Measurements from ENCODE around the gene GATC. TPM values are rescaled to one million over a fixed set of nuclear protein-coding genes. Genes with fewer than 3 reads are reported as not detected.

The GATC gene
- polyA plus RNA-seq, 1 experiment, result 14.8 TPM

GRCh38 chr12:120422892-120423456, 23.3 kb upstream of the GATC start:
- POLR2A ChIA-PET, result interaction anchor here (0.7 kb wide), 1 partner anchor 110 kb away, joined by 9 read pairs; no protein-coding TSS in a partner anchor

DNA sequence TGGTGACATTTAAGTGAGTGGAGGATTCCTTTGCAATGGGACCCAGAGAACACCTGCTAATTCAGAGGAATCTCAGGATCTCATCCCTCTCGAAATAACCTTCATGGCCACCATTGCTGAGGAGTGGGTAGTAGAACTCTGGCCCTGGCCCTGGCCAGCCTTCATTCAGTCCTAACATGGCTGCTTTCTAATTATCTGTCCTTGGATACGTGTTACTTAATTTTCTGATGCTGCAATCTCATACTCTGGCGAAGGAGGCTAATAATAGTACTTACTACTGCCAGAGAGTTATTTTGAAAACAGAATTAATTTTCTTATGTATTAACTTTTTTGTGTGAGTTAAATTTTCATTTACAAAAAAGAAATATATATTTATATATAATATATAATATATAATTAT, 20.4 kb upstream of the GATC start:
- Histone ChIP-seq H3K4me3 (ENCODE audit: low read depth, low read length) (no peak overlapping the region), H3K36me3 (ENCODE audit: control insufficient read depth, insufficient read depth, low read length) (no peaks in the 10 kb centered on the region), H3K27me3 (ENCODE audit: control insufficient read depth, insufficient read depth, low read length) (no peaks in the 10 kb centered on the region; the same call in 1 of the 2 replicates)
- no peak for DNase-seq (ENCODE audit: low read depth)
- no peak for TF ChIP-seq CTCF (IDR thresholded peaks at IDR 0.05; ENCODE audit: insufficient read depth, low read depth, low read length)
- ChIA-PET POLR2A (no interaction called here), CTCF (no interaction called here)

More at GRCh38 chr12:120422892-120423456, 23.3 kb upstream of the GATC start:
- Histone ChIP-seq H3K36me3 (ENCODE audit: control insufficient read depth, insufficient read depth, low read length) (no peaks in the 10 kb centered on the region), H3K4me3 (ENCODE audit: low read depth, low read length) (no peak overlapping the region), H3K27me3 (ENCODE audit: control insufficient read depth, insufficient read depth, low read length) (no peaks in the 10 kb centered on the region; the same call in 1 of the 2 replicates)
- DNase-seq (ENCODE audit: low read depth), result no peak
- TF ChIP-seq CTCF (IDR thresholded peaks at IDR 0.05; ENCODE audit: insufficient read depth, low read depth, low read length), result no peak
- CTCF ChIA-PET, result interaction anchor here (0.6 to 0.7 kb wide), 2 partner anchors 52 to 96 kb away, joined by 3 read pairs; no protein-coding TSS in a partner anchor

- no peak for TF ChIP-seq CTCF (IDR thresholded peaks at IDR 0.05; ENCODE audit: insufficient read depth, low read depth, low read length)
- no peak overlapping the region for H3K4me3 ChIP-seq (ENCODE audit: low read depth, low read length)
- ChIA-PET CTCF (interaction anchor here (0.9 to 3.6 kb wide), 11 partner anchors 9 to 102 kb away, joined by 3 to 27 read pairs (median 5); partner anchors contain the start of genes COX6A1 and PLA2G1B), POLR2A (no interaction called here)
- no peaks in the 10 kb centered on the region for H3K36me3 ChIP-seq (ENCODE audit: control insufficient read depth, insufficient read depth, low read length)
- no peaks in the 10 kb centered on the region; the same call in 1 of the 2 replicates for H3K27me3 ChIP-seq (ENCODE audit: control insufficient read depth, insufficient read depth, low read length)
- DNase-seq (ENCODE audit: low read depth), result no peak
Observed at GRCh38 chr12:120428597-120429229, 17.5 kb upstream of the GATC start.

DNA sequence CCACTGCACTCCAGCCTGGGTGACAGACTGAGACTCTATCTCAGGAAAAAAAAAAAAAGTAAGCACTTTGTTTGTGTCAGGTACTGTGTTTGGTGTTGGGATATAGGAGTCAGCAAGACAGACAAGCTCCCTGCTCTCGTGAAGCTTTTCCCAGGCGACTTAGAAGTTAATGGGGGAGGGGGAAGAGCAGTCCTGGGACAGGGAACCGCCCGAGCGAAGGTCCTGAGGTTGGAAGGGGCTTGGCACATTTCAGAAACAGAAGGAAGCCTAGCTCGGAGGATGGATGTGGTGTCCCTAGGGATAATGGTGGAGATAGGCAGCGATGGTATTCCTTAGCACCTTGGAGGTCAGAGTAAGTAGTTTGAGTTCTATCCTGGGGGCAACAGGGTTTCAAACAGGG, 16.9 kb upstream of the GATC start:
- no peak for TF ChIP-seq CTCF (IDR thresholded peaks at IDR 0.05; ENCODE audit: insufficient read depth, low read depth, low read length)
- ChIA-PET CTCF (interaction anchor here (0.6 to 3.6 kb wide), 17 partner anchors 8 to 131 kb away, joined by 3 to 29 read pairs (median 5); partner anchors contain the start of genes COX6A1 and PLA2G1B), POLR2A (no interaction called here)

DNA sequence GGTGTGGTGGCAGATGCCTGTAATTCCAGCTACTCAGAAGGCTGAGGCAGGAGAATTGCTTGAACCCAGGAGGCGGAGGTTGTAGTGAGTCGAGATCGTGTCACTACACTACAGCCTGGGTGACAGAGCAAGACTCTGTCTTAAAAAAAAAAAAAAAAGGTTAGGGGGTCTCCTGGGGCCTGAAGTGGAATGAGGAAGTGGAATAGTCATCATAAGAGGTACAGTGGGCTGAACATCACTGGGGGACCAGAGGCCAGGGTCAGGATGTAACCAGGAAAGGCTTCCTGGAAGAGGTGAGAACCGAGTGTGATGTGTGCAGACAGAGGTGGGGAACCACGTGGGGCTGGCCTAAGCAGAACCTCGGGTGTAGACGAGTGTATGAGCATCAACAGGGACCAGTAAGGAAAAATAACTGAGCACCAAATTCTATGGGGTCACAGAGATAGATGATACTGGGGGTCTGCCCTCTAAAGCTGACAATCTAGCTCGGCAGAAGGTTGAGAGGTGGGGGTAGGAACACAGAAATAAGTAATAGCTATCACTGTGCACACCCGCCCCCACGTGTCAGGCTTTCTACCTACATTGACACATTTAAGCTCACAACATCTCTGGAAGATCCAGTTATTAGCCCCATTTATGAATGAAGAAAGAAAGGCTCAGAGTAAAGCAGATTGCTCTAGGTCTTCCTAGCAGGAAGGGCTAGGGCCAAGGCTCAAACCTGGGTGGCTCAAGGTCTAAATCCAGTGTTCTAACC, 13.3 kb upstream of the GATC start:
- CTCF ChIA-PET, result interaction anchor here (1.9 kb wide), 1 partner anchor 77 kb away, joined by 4 read pairs; no protein-coding TSS in a partner anchor
- H3K4me3 ChIP-seq (ENCODE audit: low read depth, low read length), result no peak overlapping the region
- H3K27me3 ChIP-seq (ENCODE audit: control insufficient read depth, insufficient read depth, low read length), result no peaks in the 10 kb centered on the region
- no peak for DNase-seq (ENCODE audit: low read depth)
- no peaks in the 10 kb centered on the region for H3K36me3 ChIP-seq (ENCODE audit: control insufficient read depth, insufficient read depth, low read length)
- POLR2A ChIA-PET, result no interaction called here
- TF ChIP-seq CTCF (IDR thresholded peaks at IDR 0.05; ENCODE audit: insufficient read depth, low read depth, low read length), result no peak

More for the DNA sequence above, 16.9 kb upstream of the GATC start:
- H3K4me3 ChIP-seq (ENCODE audit: low read depth, low read length), result no peak overlapping the region
- DNase-seq (ENCODE audit: low read depth), result no peak
- H3K27me3 ChIP-seq (ENCODE audit: control insufficient read depth, insufficient read depth, low read length), result no peaks in the 10 kb centered on the region; the same call in 1 of the 2 replicates
- no peaks in the 10 kb centered on the region for H3K36me3 ChIP-seq (ENCODE audit: control insufficient read depth, insufficient read depth, low read length)
